Posterior cingulate gyrus (tissue), 11 donors: ENCODE data around the gene INS.

Experiments
- DNase-seq, 10 donors: peaks; one replicate each; pipeline versions ENCODE4 v3.0.0 to v3.0.0-alpha.2; 2020 to 2021; ENCODE audit warnings: mixed read lengths in 3 of 10
- intact Hi-C: fragments of 100-400 bp; cut with DNase I; formaldehyde crosslinking; loops from one replicate; pipeline ENCODE4 v1.15.1; 2023

The INS gene

DNA sequence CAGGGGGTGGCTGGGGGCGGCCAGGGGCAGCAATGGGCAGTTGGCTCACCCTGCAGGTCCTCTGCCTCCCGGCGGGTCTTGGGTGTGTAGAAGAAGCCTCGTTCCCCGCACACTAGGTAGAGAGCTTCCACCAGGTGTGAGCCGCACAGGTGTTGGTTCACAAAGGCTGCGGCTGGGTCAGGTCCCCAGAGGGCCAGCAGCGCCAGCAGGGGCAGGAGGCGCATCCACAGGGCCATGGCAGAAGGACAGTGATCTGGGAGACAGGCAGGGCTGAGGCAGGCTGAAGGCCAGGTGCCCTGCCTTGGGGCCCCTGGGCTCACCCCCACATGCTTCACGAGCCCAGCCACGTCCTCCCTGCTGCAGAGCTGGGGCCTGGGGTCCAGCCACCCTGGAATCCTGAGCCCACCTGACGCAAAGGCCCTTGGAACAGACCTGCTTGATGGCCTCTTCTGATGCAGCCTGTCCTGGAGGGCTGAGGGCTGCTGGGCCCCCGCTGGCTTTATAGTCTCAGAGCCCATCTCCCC lies at the start of gene INS:
Gene INS (minus strand): TSS at position 474 of the 524 bp plus-strand sequence. CDS start 238 bp downstream, at position 236.
- intact Hi-C loops = no loop called here
- no peak for DNase-seq

GRCh38 chr11:2210366-2211112 lies 49.5 kb upstream of the INS start:
- peak in 3 of 10 donors; percentile 59 to 79 (median 78) for DNase-seq
- intact Hi-C loops = no loop called here

GRCh38 chr11:2209900-2210321 lies 48.9 kb upstream of the INS start:
- peak in 3 of 10 donors; percentile 46 to 75 (median 53) for DNase-seq
- intact Hi-C loops = no loop called here

DNA sequence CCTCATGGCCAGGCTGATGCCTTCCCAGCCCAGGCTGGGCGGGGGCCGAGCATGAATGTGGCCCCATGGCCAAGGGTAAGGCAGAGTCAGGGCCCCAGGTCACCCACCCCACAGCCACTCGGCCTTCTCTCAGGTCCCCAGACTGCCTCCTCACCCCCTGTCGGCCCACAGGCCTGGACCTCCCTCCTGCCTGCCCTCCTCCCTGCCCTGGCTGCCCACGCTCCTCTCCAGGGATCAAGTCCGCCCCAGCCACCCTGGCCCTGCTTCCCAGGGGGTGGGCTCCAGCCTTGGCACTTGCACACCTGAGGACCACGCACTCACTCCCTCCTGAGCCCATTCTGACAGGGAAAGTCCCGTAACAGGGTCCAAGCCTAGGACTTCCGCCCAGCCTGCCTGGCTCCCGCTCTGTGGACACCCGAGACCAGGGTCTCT lies 48.4 kb upstream of the INS start:
- intact Hi-C loops = no loop called here
- peak in 3 of 10 donors; percentile 46 to 67 (median 61) for DNase-seq

GRCh38 chr11:2208691-2209369 lies 47.8 kb upstream of the INS start:
- peak in 4 of 10 donors; percentile 24 to 87 (median 84) for DNase-seq
- intact Hi-C loops = no loop called here

DNA sequence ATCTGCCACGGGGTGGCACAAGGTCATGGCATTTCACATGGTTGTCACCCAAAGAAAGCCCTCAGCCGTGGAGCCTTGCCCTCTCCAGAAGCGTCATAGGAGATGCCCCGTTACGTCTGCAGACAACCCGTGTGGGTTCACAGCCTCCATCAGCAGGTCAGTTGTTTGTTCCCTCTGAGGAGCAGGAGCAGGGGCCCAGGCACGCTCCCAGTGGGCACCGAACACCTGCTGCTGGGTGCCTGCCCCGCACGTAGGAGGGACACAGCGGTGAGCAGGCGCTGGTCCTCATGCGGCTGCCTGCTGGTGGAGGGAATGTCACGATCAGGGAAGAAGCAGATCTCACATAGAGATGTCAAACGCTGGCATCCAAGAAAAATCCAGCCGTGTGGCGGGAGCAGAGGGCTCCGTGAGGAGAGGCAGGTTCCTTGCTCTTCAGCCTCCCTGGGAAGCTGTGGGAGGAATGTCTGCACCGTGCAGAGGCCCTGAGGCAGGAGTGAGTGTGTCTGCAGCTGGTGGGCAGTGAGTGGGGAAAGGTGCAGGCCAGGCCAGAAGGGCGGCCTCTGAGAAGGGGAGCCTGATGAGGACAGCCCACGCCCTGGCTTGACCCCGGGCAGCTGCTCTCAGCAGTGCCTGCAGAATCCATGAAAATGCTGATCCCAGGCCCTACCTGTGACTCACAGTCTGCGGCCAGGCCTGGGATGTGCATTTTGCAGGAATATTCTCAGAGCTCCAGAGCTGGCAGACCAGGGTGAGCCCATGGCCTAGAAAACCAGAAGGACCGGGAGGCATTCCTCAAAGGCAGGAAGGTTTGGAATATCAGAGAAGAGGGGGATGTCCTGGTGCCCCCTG lies 47.0 kb upstream of the INS start:
- peak in 4 of 10 donors; percentile 4 to 72 (median 58) for DNase-seq
- intact Hi-C loops = no loop called here

DNA sequence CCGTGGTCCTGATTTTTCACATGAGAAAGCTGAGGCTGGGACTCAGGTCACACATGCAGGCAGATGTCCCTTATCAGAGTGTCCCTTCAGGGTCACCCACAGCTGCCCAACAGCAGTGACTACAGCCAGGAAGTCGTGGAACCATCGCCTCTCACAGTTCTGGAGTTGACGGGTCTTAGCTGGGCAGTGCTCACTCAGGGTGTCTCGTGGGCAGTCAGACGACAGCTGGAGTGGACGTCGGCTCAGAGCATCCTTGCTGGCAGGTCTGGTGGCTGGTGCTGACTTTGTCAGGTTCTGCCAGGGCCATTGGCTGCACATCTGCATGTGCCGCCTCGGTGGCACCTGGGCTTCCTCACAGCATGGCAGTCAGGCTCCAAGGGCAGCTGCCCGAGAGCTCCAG lies 46.2 kb upstream of the INS start:
- intact Hi-C loops = no loop called here
- peak in 5 of 10 donors; percentile 0 to 73 (median 49) for DNase-seq

GRCh38 chr11:2205981-2206690 lies 45.1 kb upstream of the INS start:
- peak in 4 of 10 donors; percentile 2 to 63 (median 33) for DNase-seq
- intact Hi-C loops = no loop called here

DNA sequence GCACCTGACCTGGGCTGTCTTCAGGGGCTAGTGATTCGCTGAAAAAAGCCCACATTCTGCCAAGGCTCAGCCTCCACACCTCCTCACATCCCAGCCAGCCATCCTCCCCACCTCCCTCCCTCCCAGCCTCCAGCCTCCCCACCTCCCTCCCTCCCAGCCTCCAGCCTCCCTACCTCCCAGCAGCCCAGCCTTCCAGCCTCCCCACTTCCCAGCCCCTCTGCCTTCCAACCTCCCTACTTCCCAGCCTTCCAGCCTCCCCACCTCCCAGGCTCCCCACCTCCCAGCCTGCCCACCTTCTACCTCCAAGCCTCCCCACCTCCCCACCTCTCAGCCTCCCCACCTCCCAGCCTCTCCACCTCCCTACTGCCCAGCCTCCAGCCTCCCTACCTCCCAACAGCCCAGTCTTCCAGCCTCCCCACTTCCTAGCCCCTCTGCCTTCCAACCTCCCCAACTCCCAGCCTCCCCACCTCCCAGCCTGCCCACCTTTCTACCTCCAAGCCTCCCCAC lies 44.3 kb upstream of the INS start:
- DNase-seq = peak in 4 of 10 donors; percentile 1 to 48 (median 10)
- intact Hi-C loops = no loop called here

- intact Hi-C loops = no loop called here
- DNase-seq = peak in 6 of 10 donors; percentile 5 to 66 (median 36)
Measured at GRCh38 chr11:2204361-2205213, 43.6 kb upstream of the INS start.

- DNase-seq = peak in 6 of 10 donors; percentile 5 to 74 (median 36)
- intact Hi-C loops = no loop called here
Measured at GRCh38 chr11:2203440-2204259, 42.6 kb upstream of the INS start.

GRCh38 chr11:2202900-2203439 lies 42.0 kb upstream of the INS start:
- DNase-seq = peak in 5 of 10 donors; percentile 1 to 52 (median 35)
- intact Hi-C loops = no loop called here

GRCh38 chr11:2202071-2202899 lies 41.3 kb upstream of the INS start:
- intact Hi-C loops = no loop called here
- peak in 4 of 10 donors; percentile 12 to 83 (median 60) for DNase-seq

GRCh38 chr11:2201542-2201941 lies 40.5 kb upstream of the INS start:
- intact Hi-C loops = no loop called here
- peak in 2 of 10 donors; percentile 4 to 18 for DNase-seq

DNA sequence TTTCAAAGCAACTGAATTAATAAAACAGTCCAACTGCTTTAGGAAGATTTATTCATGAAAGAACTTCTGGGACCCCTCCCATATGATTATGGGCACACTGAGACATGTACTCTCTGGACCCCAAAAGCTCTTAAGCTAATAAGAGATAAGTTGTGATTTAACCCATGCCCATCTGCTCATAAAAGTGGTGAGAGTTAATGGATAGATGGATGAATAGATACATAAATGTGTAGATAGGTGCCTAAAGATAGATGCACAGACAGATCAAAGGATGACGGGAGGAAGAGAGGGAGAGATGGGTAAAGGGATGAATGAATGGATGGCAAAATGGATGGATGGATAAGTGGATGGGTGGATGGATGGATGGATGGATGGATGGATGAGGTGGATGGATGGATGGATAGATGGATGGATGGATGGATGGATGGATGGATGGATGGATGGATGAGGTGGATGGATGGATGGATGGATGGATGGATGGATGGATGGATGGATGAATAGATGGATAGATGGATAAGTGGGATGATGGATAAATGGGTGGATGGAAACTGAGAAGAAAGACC lies 40.0 kb upstream of the INS start:
- intact Hi-C loops = no loop called here
- DNase-seq = no peak

GRCh38 chr11:2200536-2200935 lies 39.5 kb upstream of the INS start:
- DNase-seq = peak in 3 of 10 donors; percentile 18 to 55 (median 45)
- intact Hi-C loops = no loop called here
